T-helper 1 cell treated with Interleukin-12 subunit alpha and Interleukin-12 subunit beta and Interleukin-4 antibody, amounts not matched to agents 30 ng/mL and 1 ng/mL, for 36 hours (primary cell): ENCODE data around the gene SLC35B2. TPM values are rescaled to one million over a fixed set of nuclear protein-coding genes. Genes with fewer than 3 reads are reported as not detected.

Source experiments
- intact Hi-C: fragments of 100-400 bp; cut with micrococcal nuclease; formaldehyde crosslinking; loops from one replicate; pipeline ENCODE4 v1.15.1; 2024
- total RNA-seq: library from RNA; stranded (reverse); gene quantifications from 2 replicates; pipeline ENCODE4 v1.2.3, GENCODE V29; 2022

The SLC35B2 gene
- total RNA-seq, 1 donor from 2014 or later: 31.6 TPM

DNA sequence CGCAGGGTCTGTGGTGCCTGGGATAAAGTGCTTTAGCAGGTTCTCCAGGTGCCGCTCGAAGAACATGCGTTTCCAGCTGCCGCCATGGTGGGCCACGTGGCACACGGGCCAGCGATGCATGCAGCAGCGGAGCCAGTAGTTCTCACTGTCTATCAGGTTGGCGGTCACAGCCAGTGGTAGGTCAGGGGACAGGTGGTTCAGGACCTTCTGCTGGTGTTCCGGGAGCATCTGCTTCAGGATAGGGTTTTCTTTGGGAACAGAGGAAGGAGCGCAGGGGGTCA, 28.9 kb upstream of the SLC35B2 start:
- intact Hi-C loops: no loop called here

DNA sequence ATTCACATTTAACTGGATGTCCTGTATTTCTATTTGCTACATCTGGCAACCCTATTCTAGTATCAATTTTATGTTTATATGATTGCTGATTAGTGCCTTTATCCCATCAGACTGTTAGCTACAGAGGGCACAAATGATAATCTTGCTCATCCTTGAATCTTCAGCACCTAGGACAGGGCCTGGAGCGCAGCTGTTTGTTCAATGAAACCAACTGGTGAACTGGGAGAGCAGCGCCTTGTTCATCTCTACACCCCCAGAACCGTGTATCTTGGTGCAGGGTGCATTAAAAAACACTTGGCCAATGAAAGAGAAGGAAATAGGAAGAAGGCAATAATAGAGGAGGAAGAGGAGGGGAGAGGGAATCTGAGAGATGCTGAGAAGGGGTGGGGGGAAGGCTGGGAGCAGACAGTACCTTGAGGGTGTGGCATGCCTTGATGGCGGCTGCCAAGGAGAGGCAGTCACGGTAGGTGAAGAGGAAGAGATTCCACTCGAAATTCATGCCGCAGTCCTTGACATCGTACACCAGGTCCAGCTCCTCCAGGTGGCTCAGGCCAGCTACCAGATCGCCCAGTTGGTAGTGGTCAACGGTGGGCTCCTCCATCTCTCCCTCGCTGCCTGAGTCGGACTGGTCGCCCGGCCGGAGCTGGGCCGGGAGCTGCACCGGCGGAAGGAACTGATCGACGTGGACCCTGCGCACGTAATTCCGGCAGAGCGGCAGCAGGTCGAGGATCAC, 28.4 kb upstream of the SLC35B2 start:
- intact Hi-C loops: no loop called here

DNA sequence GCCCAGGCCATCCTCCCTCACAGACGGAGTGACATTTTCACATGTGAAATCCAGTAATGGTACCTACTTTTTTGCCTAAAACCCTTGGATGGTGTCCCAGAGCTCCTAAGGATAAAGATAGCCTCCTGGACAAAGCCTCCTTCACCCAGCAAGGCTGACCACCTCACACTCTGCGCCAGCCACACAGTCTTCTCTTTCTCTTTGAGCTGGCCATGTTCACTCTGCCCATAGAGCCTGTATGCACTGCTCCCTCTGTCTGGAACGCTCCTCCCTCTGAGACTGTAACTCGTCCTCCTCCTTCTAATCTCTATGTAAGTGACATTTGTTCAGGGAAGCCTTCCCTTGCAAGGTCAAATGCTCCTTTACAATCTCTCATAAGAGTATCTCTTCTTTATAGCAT, 27.5 kb upstream of the SLC35B2 start:
- intact Hi-C loops: no loop called here

DNA sequence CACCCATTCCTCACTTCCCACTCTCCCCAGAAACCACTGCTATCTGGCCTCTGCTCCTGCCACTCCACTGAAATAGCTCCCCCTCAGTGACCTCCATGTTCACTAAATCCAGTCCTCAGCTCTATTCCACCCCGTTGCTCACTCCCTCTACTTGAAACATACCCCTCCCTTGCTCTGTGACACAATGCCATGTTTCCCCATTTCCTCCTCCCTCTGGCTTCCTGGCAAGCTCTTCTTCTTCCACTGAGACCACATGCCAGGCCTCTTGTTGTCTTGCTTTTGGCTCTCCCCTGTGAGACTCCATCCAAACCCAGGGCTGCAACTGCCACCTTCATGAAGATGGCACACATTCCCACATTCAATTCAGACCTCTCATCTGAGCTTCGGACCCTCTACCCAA, 26.8 kb upstream of the SLC35B2 start:
- intact Hi-C loops: no loop called here

DNA sequence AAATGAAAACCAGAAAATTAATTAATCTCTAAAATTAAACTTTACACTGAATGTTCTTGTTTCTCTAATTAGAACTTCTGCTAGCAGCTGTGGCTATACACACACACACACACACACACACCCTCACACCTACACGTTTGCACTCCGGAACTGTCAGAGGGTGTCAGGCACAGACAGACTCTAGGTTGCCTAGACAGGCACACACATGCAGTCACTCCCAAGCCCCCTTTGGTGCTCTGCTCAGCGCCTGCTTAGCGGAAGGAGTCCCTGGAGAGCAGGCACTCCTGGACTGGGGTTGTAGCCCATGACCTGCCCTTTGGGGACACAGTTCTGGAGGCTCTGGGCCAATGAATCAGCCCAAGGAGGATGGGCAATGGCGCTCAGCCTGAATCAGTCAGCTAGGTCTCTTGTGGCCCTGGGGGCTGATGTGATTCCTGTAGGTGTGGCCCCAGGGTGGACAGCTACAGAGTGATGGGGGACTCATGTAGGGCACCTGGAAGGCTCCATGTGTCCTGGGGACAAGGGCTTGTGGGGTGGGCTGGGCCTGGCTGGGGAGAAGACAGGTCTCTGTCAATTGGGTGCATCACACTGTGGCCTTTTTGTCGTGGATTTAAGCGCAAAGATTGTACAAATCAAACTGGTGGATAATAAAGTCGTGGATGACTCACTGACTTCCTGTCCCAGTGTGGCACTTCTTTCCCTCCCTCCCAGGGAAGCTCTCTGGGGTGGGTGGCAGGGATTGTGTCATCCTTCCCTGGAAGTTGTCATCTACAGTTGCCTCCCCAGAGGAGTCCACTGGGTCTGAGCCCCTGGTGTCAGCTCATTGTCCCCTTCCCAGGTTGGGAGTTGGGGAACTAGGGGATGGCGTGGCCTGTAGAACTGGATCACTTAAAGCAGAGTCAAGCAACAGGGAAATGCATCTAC, 21.7 kb upstream of the SLC35B2 start:
- intact Hi-C loops: no loop called here

DNA sequence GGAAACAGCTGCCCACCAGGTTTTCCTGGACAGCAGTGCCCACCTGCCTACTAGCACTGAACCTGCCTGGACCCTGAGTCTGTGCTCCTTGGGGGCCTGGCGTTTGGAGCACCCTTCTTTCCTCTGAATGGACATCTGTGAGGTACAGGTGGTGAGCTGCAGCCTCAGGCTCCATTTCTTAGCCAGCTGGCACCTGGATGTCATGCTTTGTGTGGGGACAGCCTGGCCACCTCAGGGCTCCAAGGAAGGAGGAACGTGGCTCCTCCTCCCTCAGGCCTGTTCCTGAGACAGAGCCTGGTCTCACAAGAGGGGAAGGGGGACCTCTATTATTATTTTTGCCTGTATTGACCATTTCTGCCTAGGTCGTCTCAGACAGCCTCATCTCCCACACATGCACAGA, 21.0 kb upstream of the SLC35B2 start:
- intact Hi-C loops: no loop called here

DNA sequence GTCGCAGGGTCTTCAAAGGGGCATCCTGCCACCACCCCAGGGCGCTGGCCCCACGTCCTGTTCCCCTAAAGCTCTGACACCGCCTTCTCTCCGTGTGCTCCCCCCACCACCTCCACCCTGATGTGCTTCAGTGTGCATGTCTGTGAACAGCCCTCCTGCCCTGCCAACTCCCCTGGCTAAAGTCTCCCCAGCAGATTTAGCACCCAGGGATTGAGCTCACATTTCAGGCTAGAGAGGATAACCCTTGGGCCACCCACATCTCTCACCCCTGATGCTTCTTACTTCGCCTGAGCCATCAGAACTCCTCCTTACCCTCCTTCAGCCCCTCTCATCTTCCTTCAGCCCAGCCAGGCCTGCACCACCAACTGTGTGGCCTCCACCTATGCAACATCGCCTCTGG, 20.4 kb upstream of the SLC35B2 start:
- intact Hi-C loops: no loop called here

DNA sequence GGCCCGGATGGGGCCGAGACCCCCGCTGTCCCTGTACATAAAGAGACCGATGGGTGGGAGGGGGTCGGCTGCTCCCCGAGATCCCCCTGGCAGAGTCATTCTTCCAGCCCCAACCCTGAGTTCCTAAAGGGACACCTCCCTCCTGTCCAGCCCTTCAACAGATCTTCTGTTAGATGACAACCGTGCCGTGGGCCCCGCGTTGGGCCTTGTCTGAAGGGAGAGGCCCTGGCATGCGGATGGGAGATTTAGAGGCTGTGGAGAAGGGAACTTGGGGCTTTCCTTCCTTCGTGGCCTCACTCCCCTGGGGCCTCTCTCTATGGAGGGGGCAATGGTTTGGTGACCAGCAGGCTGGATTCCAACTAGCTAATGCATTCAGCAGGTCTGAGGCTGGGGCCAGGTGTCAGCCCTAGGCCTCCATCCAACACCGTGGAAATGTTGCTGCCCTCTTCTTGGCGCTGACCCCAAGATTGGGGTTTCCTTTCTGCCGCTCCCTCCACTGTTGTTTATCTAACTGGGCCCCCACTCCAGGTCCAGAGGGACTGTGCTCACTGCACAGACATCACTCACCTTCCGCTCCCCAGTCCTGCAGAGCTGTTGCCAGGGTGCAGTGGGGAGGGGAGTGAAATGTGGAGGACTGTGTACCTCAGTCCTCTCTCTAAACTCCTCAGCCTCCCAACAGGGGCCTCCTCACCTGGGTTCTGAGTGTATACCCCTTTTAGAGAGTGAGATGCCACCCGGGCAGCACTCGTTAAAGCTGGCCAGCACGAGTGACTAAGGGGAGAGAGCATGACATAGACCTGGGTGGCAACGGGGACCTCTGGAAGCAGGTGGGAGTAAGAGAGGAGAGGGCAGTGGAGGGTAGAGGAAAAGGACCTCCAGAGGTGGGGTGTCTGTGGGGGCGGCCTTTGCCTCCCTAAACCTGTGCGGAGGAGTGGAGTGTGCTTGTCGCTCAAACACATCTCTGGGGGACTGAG, 19.6 kb upstream of the SLC35B2 start:
- intact Hi-C loops: no loop called here

DNA sequence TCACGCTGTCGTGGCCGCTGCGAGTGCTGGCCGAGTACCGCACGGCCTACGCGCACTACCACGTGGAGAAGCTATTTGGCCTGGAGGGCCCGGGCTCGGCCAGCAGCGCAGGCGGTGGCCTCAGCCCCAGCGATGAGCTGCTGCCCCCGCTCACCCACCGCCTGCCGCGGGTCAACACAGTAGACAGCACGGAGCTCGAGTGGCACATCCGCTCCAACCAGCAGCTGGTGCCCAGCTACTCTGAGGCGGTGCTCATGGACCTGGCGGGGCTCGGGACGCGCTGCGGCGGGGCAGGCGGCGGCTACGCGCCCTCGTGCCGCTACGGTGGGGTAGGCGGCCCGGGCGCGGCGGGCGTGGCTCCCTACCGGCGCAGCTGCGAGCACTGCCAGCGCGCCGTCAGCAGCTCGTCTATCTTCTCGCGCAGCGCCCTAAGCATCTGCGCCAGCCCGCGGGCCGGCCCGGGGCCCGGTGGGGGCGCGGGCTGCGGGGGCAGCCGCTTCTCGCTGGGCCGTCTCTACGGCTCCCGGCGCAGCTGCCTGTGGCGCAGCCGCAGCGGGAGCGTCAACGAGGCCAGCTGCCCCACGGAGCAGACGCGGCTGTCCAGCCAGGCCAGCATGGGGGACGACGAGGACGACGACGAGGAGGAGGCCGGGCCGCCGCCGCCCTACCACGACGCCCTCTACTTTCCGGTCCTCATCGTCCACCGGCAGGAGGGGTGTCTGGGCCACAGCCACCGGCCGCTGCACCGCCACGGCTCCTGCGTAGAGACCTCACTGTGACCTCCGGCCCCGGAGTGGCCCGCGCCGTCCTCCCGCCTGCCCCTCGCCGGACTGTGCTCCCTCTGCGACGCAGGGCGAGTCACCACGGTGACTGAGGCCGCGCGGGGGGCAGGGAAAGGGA, 18.7 kb upstream of the SLC35B2 start:
- intact Hi-C loops: no loop called here

DNA sequence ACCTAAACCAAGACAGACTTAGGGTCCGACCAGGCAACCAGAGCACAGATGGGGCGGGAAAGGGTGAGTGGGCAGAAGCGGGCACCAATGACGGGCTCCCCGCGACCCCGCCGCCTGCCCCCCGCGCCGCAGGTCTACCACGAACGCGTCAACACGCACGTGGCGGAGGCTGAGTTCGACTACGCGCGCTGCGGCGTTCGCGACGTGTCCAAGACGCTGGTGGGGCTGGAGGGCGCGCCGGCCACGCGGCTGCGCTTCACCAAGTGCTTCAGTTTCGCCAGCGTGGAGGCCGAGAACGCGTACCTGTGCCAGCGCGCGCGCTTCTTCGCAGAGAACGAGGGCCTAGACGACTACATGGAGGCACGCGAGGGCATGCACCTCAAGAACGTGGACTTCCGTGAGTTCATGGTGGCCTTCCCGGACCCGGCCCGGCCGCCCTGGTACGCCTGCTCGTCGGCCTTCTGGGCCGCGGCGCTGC, 18.0 kb upstream of the SLC35B2 start:
- intact Hi-C loops: no loop called here

DNA sequence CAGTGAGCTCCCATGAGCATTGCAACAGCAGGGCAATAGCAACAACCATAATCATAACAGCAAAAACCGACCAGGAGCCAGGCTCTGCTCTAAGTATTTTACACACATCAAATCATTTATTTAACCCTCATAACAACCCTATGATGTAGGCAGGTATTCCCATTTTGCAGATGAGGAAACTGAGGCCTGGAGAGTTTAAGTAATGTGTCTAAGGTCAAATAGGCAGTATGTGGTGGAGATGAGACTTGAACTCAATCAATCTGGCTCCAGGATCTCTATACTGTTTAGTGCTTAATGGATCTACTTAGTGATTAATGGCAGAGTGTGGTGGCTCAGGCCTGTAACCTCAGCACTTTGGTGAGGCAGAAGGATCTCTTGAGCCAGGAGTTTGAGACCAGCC, 16.3 kb upstream of the SLC35B2 start:
- intact Hi-C loops: no loop called here

DNA sequence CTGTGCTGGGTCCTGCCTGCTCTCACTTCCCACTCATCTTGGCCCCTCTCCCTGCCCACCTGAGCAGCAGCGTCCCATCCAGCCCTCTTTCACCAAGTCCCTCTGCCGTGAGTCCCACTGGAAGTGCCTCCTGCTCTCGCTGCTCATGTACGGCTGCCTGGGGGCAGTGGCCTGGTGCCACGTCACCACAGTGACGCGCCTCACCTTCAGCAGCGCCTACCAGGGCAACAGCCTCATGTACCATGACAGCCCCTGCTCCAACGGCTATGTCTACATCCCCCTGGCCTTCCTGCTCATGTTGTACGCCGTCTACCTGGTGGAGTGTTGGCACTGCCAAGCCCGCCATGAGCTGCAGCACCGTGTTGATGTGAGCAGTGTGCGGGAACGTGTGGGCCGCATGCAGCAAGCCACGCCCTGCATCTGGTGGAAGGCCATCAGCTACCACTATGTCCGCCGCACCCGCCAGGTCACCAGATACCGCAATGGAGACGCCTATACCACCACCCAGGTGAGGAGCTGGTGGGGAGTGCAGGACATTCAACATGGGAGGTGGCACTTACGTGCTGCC, 15.8 kb upstream of the SLC35B2 start:
- intact Hi-C loops: no loop called here

DNA sequence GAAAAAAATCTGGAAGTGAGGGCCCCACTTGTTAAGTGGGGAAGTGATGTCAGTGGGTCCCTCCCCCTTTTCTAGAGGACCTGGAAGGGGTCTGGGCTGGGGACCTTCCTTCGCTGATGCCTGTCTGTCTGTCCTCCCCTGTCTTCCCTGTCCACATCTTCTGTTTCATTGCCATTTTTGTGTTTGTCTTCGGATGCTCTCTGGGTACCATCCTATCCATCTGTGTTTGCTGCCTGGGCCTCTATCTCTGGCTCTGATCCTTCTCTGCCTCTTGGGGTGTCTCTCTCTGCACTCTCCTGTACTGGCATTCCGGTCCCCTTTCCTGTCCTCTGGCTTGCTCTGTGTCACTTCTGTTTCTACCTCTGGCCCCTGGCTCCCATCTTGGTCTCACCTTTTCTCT, 15.2 kb upstream of the SLC35B2 start:
- intact Hi-C loops: no loop called here

DNA sequence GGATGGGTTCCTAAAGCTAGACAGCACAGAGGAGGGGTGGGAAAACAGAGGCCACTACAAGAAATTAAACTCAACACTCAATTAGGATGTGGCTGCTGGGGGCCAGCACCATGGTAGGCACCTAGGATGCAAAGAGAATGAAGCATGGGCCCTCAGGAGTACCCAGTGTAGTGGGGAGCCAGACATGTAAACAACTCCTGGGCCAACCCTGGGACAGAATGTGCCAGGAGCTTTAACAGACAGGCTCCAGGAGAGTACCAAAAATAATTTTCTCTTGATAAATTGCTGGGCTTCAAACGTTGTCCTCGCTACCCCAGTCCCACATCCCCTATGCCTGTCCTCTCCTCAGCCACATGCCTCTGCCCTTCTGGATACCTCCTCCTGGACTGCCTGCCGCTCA, 14.6 kb upstream of the SLC35B2 start:
- intact Hi-C loops: no loop called here

DNA sequence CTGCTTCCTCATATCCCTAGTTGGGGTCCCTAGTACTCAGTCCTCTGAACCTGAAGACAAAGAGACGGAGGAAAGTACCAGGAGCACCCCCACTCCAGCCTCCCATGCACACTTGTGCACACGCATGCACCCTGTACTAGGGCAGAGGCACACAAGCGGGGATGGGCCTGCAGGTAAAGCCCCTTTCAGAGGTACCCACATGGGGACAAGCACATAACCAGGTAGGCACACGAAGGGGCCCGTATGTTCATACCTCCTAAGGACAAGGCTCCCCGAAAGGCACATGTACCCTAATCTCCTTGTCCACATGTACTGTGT, 14.0 kb upstream of the SLC35B2 start:
- intact Hi-C loops: no loop called here

DNA sequence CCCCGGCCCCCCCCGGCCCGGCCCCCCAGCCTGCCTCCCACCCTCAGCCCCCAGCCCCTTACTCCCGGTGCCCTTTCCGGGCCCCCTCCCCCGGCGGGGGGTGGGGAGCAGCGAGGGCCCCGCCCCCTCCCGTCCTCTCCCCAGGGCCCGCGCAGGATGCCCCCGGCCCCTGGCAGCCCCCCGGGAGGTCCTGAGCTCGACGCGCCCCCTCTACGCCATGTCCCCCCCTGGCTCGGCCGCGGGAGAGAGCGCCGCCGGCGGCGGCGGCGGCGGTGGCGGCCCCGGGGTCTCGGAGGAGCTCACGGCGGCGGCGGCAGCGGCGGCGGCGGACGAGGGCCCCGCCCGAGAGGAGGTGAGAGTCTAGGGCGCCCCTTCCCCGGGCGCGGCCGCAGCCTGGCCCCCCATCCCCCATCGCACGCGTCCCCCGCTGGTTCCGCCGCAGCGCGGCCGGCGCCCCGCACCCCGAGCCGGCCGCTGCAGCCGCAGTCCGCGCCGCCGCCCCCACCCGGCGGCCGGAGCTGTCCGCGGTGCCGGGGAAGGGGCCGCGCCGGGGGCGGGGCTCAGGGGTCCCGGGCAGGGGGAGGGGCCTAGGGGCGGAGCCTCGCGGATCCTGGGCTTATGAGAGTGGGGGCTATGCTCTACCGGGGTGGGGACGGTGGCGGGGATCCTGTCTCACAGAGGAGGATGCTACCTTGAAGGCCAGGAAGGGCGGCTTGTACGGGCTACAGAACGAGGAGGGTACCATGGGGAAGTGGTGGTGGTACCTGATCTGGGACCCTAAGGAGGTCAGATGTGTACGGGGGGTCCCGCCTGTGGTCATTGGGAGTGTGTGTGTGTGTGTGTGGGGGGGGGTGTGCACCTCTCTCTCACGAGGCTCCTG, 13.4 kb upstream of the SLC35B2 start:
- intact Hi-C loops: no loop called here

DNA sequence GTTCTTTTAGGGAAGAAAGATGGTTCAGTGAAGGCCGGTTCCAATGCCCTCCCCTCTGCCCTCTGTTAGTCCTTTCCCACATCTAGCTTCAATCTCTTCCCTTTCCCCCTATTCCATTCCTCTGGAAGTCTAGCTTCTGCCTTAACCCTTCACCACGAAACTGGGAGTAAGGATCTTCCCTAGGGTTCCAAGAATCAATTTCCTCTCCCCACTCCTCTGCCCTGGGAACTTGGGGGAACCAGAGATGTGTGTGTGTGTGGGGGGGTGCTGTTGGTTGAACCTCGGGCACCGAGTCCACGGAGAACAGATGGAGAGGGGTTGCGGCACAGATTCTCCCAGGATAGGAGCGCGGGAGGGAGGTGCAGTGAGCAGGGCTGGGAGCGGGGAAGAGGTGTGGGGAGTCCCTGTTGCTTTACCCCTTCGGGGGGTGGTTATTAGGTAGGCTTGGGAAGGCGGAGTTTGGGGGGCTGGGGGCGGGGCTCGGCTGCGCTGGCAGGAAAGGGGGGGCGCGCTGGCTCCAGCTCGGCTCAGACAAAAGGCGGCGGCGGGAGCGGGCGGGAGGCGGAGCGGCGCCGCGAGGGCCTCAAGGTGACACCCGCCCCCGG, 12.7 kb upstream of the SLC35B2 start, which contains the start of gene TMEM151B:
Gene TMEM151B, plus strand, starts transcription at position 530 of the 605 bp plus-strand sequence. CDS start 293 bp downstream, outside the sequence.
- intact Hi-C loops: loop anchor here (5.0 to 10.0 kb wide), 2 partner anchors 498 to 1745 kb away; partner anchors contain the start of genes CLIC5 and VEGFA

DNA sequence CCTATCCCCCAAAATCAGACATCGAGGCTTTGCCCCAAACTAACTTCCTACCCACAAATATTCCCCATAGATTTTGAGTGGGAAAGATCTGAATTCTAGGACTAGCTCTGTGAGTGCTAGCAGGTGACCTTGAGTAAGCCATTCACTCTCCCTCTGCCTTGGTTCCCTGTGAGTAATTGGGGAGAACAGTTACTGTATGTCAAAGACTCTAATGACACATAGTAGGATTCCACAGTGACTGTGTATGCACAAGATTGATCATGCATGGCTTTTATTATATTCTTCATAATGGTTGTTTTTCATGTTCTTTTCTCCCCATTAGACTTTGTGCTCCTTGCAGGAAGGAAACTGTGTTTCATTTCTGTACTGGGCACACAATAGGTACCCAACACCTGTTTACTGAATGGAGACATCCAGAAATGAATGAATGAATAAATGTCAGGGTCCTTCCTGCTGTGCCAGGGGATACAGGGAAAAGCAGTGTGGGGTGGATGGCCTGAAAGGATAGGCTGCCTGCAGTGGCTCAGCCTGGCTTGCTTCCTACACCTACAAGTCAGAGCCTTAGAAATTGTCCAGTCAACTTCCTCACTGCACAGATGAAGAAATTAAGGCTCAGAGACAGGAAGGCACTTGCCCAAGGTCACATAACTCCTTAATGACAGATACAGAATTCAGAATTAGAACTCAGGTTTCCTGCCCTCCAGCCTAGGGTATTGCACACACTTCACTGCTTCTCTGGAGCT, 12.0 kb upstream of the SLC35B2 start:
- intact Hi-C loops: loop anchor here (5.0 to 10.0 kb wide), 2 partner anchors 497 to 1745 kb away; partner anchors contain the start of genes CLIC5 and VEGFA
